Fibroblast of villous mesenchyme (primary cell): ENCODE results near the gene NOL12. TPM values are rescaled to one million over a fixed set of nuclear protein-coding genes. Genes with fewer than 3 reads are reported as not detected.

Experiments used
- DNase-seq: peaks from one replicate; pipeline ENCODE4 v3.0.0-alpha.2; 2010; ENCODE audit warnings: low read depth
- H3K4me3 ChIP-seq: 2 replicates; pipeline ENCODE4 v1.5.1; 2011; ENCODE audit warnings: low read depth, mild to moderate bottlenecking, low read length
- total RNA-seq: library from RNA; depleted of rRNA; stranded (reverse); fragments of >200 nt; gene quantifications from 2 replicates; pipeline ENCODE4 v1.2.3, GENCODE V29; 2012
- TF ChIP-seq, protein P1 (sequence below): IDR thresholded peaks from 2 replicates; pipeline ENCODE4 v1.5.1; 2012; ENCODE audit warnings: low read depth, mild to moderate bottlenecking, low read length; ENCODE audit not compliant: insufficient read depth

Gene NOL12
- total RNA-seq, 1 donor: 7.3 TPM

DNA sequence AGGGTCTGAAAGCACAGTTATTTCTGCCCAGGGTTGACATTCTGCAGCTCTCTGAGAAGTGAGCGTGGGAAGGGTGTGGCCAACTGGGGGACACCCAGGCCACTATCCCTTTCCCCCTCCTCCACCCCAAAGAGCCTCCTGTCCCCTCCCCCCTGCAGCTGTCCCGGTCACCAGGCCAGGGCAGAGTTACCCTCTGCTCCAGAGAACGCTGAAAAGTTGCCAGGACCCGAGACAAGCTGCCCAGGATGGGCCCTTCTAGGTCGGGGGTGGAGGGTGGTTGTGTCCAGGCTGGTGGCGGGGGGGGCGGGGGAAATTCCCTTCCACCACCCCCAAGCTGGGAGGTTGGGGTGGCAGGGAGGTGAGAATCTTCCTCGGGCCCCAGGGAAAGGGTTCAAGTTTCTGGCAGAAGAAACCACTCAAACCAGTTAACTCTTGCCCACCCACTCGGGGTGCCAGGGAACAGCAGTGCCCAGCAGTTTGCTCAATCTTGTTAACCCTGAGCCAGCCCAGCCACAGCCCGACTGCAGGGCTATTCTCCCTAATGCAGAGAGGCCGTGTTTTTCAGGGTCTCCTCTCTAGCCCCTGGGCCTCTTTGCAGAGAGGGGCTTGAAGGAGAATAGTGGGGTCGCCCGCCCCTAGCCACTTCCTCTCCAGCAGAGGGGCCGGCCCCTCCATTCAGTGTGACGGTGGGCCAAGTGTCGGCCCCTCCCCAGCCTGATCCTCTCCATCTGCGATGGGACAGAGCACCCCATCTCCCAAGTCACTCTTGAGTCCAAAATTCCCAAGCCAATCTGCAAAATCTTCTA lies 10.0 kb upstream of the NOL12 start:
- peak overlapping the region; percentile 88 for H3K4me3 ChIP-seq
- DNase-seq: no peak
- TF ChIP-seq, protein P1, sequence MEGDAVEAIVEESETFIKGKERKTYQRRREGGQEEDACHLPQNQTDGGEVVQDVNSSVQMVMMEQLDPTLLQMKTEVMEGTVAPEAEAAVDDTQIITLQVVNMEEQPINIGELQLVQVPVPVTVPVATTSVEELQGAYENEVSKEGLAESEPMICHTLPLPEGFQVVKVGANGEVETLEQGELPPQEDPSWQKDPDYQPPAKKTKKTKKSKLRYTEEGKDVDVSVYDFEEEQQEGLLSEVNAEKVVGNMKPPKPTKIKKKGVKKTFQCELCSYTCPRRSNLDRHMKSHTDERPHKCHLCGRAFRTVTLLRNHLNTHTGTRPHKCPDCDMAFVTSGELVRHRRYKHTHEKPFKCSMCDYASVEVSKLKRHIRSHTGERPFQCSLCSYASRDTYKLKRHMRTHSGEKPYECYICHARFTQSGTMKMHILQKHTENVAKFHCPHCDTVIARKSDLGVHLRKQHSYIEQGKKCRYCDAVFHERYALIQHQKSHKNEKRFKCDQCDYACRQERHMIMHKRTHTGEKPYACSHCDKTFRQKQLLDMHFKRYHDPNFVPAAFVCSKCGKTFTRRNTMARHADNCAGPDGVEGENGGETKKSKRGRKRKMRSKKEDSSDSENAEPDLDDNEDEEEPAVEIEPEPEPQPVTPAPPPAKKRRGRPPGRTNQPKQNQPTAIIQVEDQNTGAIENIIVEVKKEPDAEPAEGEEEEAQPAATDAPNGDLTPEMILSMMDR: no peak

DNA sequence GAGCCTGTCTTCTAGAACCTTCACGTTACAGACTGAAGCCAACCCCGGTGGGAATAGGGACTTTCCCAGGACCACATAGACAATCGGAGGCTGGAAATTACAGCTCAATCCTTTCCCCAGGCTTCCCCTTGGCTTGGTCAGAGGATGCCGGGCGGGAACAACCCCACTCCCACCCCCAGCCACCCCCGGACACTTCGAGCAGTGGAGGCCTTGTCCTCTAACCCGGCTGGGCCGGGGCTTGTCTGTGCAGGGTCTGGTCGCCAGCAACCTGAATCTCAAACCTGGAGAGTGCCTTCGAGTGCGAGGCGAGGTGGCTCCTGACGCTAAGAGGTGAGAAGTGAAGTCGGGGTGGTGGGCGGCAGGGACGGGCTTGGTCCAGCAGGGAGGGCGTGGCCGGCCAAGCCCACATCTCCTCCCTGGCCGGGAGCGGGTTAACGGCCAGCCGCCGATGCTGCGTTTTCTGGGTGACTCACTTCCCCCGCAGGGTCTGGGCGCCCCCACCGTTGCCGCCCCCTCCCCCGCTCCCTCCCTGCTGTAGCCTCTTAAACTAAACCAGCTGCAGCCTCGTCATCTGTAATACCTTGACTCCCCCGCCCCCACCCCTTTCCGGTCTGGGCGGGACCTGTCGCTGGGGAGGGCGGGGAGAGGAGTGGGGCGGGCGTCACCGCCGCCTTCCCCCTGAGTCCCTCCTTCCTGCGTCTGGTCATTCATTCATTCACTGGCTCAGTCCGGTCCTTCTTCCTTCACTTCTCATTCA lies 9.2 kb upstream of the NOL12 start:
- peak overlapping the region; percentile 88 for H3K4me3 ChIP-seq
- TF ChIP-seq, protein P1: no peak

DNA sequence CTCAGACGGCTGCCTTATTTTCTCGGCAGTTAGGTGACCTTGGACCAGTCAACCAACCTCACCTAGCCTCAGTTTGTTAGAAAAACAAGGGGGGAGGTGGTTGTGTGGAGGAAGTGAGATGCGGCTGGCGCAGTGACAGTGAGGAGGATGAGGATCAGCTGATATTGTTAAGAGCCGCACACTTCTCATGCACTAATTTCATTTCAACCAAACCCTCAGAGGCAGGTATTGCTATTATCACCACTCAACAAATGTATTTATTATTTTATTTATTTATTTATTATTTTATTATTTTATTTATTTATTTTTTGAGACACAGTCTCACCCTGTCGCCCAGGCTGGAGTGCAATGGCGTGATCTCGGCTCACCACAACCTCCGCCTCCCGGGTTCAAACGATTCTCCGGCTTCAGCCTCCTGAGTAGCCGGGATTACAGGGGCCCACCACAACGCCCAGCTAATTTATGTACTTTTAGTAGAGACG lies 8.6 kb upstream of the NOL12 start:
- TF ChIP-seq, protein P1: no peak
- H3K4me3 ChIP-seq: peak overlapping the region; percentile 88
- no peak for DNase-seq

More for the DNA sequence above, 9.2 kb upstream of the NOL12 start:
- peak; percentile 99 for DNase-seq

DNA sequence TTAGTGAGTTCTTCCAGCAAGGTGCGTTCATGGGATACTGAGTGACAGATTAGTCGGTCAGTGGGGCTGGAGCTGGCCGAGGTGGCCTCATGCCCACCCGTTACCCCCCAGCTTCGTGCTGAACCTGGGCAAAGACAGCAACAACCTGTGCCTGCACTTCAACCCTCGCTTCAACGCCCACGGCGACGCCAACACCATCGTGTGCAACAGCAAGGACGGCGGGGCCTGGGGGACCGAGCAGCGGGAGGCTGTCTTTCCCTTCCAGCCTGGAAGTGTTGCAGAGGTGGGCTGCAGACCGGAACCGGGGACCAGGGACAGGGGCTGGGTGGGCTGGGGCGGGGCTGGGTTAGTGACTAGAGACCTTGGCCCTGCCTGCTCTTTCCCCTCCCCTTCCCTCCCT lies 7.8 kb upstream of the NOL12 start:
- peak overlapping the region; percentile 88 for H3K4me3 ChIP-seq
- DNase-seq: no peak
- TF ChIP-seq, protein P1: no peak

DNA sequence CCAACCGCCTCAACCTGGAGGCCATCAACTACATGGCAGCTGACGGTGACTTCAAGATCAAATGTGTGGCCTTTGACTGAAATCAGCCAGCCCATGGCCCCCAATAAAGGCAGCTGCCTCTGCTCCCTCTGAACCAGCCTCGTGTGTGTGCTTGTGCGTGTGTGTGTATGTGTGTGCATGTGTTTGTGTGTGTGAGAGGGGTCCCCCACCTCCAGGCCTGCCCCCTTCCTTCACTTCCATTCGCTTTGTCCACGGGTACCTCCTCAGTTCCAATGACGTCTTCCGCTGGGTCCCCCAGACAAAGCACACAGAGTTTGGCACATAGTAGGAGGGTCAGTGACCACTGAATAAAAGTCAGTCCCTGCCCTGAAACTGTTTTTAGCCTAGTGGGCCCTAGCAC lies 6.5 kb upstream of the NOL12 start:
- H3K4me3 ChIP-seq: no peak overlapping the region
- DNase-seq: no peak
- TF ChIP-seq, protein P1: no peak

DNA sequence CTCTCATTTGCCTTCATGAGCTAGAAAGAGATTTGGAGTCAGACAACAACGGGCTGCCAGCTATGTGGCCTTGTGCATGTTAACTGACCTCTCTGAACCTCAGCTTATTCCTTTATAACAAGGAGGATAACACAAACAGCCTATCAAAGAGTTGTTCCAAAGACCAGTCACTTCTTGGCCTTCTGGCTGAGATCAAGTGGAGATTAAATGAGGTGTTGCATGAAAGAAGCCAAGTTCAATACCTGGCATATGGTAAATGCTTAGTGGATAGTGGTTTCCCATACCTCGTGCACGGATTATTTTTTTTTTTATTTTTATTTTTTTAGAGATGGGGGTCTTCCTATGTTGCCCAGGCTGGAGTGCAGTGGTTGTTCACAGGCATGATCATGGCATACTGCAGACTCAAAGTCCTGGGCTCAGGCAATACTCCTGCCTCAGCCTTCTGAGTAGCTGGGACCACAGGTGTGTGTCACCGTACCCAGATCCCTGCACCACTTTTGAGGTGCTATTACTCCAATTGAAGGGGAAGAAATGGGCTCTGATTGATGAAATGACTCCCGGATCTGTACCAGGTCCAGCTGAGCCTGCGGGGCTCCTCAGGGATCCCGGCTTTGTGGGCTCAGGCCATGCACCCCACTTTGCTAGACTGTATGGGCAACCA lies 5.8 kb upstream of the NOL12 start:
- TF ChIP-seq, protein P1: no peak
- no peak for DNase-seq
- H3K4me3 ChIP-seq: no peak overlapping the region
